GM23338 (cell line): ENCODE results near the gene VTCN1. TPM values are rescaled to one million over a fixed set of nuclear protein-coding genes. Genes with fewer than 3 reads are reported as not detected.

Source experiments
- ATAC-seq: fragments of 200-7000 bp; cut with Tn5 transposase; 3 replicates; pipeline ENCODE4 v1.9.1; 2020
- DNase-seq: peaks from one replicate; pipeline ENCODE4 v3.0.0-alpha.2; 2015; ENCODE audit warnings: low spot score
- H2AFZ ChIP-seq: fragments of 200-600 bp; sonication (generic); 2 replicates; pipeline ENCODE4 v1.8.0; 2016; ENCODE audit warnings: antibody characterized with exemption, mild to moderate bottlenecking, moderate library complexity
- H3F3A ChIP-seq: fragments of 200-600 bp; sonication (generic); replicated peaks from 2 replicates; pipeline ENCODE4 v1.8.0; 2017; ENCODE audit warnings: antibody characterized with exemption, mixed run types, low read depth
- H3K27ac ChIP-seq: fragments of 200-600 bp; sonication (generic); 2 replicates; pipeline ENCODE4 v1.6.1; 2016; ENCODE audit warnings: low read depth
- H3K27me3 ChIP-seq: fragments of 200-600 bp; sonication (generic); 2 replicates; pipeline ENCODE4 v1.8.0; 2016; ENCODE audit warnings: mild to moderate bottlenecking, mixed run types, moderate library complexity; ENCODE audit not compliant: insufficient read depth
- H3K36me3 ChIP-seq: fragments of 200-600 bp; sonication (generic); 2 replicates; pipeline ENCODE4 v1.8.0; 2016; ENCODE audit warnings: mild to moderate bottlenecking; ENCODE audit not compliant: insufficient read depth
- H3K4me1 ChIP-seq: fragments of 200-600 bp; sonication (generic); 2 replicates; pipeline ENCODE4 v1.8.0; 2016; ENCODE audit warnings: mild to moderate bottlenecking, moderate library complexity; ENCODE audit not compliant: insufficient read depth
- H3K4me2 ChIP-seq: fragments of 200-600 bp; sonication (generic); 2 replicates; pipeline ENCODE4 v1.7.1; 2017; ENCODE audit warnings: mixed run types
- H3K4me3 ChIP-seq: fragments of 200-600 bp; sonication (generic); 2 replicates; pipeline ENCODE4 v1.6.1; 2016; ENCODE audit warnings: mixed run types
- H3K79me2 ChIP-seq: fragments of 200-600 bp; sonication (generic); replicated peaks from 2 replicates; pipeline ENCODE4 v1.8.0; 2017; ENCODE audit warnings: mild to moderate bottlenecking; ENCODE audit not compliant: insufficient read depth
- H3K9me2 ChIP-seq: fragments of 200-600 bp; sonication (generic); 2 replicates; pipeline ENCODE4 v1.8.0; 2017; ENCODE audit not compliant: insufficient read depth
- H4K20me1 ChIP-seq: fragments of 200-600 bp; sonication (generic); replicated peaks from 2 replicates; pipeline ENCODE4 v1.8.0; 2017; ENCODE audit warnings: mild to moderate bottlenecking; ENCODE audit not compliant: insufficient read depth
- H3K27ac Mint-ChIP-seq: 2 replicates; pipeline ENCODE4 v1.8.0; 2020; ENCODE audit warnings: inconsistent platforms, mild to moderate bottlenecking, moderate library complexity, mixed read lengths
- H3K27me3 Mint-ChIP-seq: 3 replicates; pipeline ENCODE4 v1.8.0; 2022; ENCODE audit warnings: low read depth, mild to moderate bottlenecking, moderate library complexity, mixed read lengths, inconsistent platforms; ENCODE audit not compliant: insufficient read depth, poor library complexity
- H3K36me3 Mint-ChIP-seq: 3 replicates; pipeline ENCODE4 v1.8.0; 2021; ENCODE audit warnings: low read depth, mild to moderate bottlenecking, inconsistent platforms, moderate library complexity, mixed read lengths
- H3K4me1 Mint-ChIP-seq: 3 replicates; pipeline ENCODE4 v1.8.0; 2020; ENCODE audit warnings: mild to moderate bottlenecking, inconsistent platforms, mixed read lengths
- H3K4me3 Mint-ChIP-seq: 3 replicates; pipeline ENCODE4 v1.8.0; 2021; ENCODE audit warnings: moderate library complexity, mild to moderate bottlenecking, inconsistent platforms, mixed read lengths
- H3K9me3 Mint-ChIP-seq: 3 replicates; pipeline ENCODE4 v1.8.0; 2020; ENCODE audit warnings: moderate library complexity, mild to moderate bottlenecking, inconsistent platforms, mixed read lengths
- CTCF ChIP-seq, 2 experiments: fragments of 200-600 bp in 1 of 2; sonication (generic) in 1 of 2; conservative IDR thresholded peaks; 2 replicates each; pipeline versions ENCODE4 v1.5.1 to v1.6.1; 2016 to 2017; ENCODE audit warnings: antibody characterized with exemption in 2 of 2, low read depth in 2 of 2, mild to moderate bottlenecking in 2 of 2, moderate library complexity in 1 of 2
- ETS1 ChIP-seq: IDR thresholded peaks from 2 replicates; pipeline ENCODE4 v1.6.1; 2016; ENCODE audit warnings: antibody characterized with exemption
- EZH2 ChIP-seq: fragments of 200-600 bp; sonication (generic); IDR thresholded peaks from one replicate; pipeline ENCODE4 v1.8.0; 2017; ENCODE audit warnings: antibody characterized with exemption, mild to moderate bottlenecking, low read depth; ENCODE audit not compliant: unreplicated experiment
- EZH2phosphoT487 ChIP-seq: fragments of 200-600 bp; sonication (generic); IDR thresholded peaks from one replicate; pipeline ENCODE4 v1.8.1; 2018; ENCODE audit warnings: antibody characterized with exemption; ENCODE audit not compliant: unreplicated experiment
- JUNB ChIP-seq: IDR thresholded peaks from one replicate; pipeline ENCODE4 v1.6.1; 2016; ENCODE audit warnings: antibody characterized with exemption; ENCODE audit not compliant: unreplicated experiment
- NANOG ChIP-seq: IDR thresholded peaks from 2 replicates; pipeline ENCODE4 v1.6.1; 2016; ENCODE audit warnings: antibody characterized with exemption, borderline replicate concordance
- POLR2AphosphoS5 ChIP-seq: IDR thresholded peaks from 2 replicates; pipeline ENCODE4 v1.6.1; 2016; ENCODE audit warnings: antibody characterized with exemption, low read depth
- ZNF331 ChIP-seq: fragments of 250-450 bp; sonication (Bioruptor Pico); IDR thresholded peaks from 2 replicates; pipeline ENCODE4 v1.5.0; 2020; ENCODE audit warnings: low read depth, mild to moderate bottlenecking, moderate library complexity
- polyA plus RNA-seq: library from polyadenylated mRNA; unstranded; fragments of >200 nt; fragmentation: Nextera tagmentation; extraction: Ambion mirVana; gene quantifications from 2 replicates; pipeline ENCODE4 v1.2.1, GENCODE V29; 2016
- total RNA-seq: library from RNA; depleted of rRNA; stranded (reverse); fragments of >200 nt; shearing (Covaris generic); gene quantifications from 2 replicates; pipeline ENCODE4 v1.2.3, GENCODE V29; 2014

The VTCN1 gene
- total and polyA plus RNA-seq, 2 experiments from 2014 or later, result not detected

- TF ChIP-seq ETS1 (no peak), CTCF (conservative IDR thresholded peaks at IDR 0.05; ENCODE audit: low read depth in 2 of 2) (no peak), EZH2phosphoT487 (no peak)
Observed at GRCh38 chr1:117114877-117115276, 95.8 kb downstream of the VTCN1 start (continued).

- Histone ChIP-seq H3K4me2 (no peak overlapping the region), H3K27me3 (no peaks in the 10 kb centered on the region), H3K4me3 (no peak overlapping the region), H4K20me1 (no peaks in the 10 kb centered on the region), H3K79me2 (no peaks in the 10 kb centered on the region), H2AFZ (no peak overlapping the region), H3K27ac (no peak overlapping the region), H3K9me2 (no peaks in the 10 kb centered on the region), H3K36me3 (peaks cover 27% of the 10 kb centered on the region), H3K4me1 (peaks cover 7% of the 10 kb centered on the region), H3F3A (0 out of 2 replicates have a peak, but pooled peaks cover 3% of the 10 kb centered on the region)
- peaks cover 64% of the 10 kb centered on the region for H3K36me3 Mint-ChIP-seq
- no peak overlapping the region for H3K27ac Mint-ChIP-seq
- peaks cover 10% of the 10 kb centered on the region for H3K4me1 Mint-ChIP-seq
- no peak for DNase-seq
- H3K4me3 Mint-ChIP-seq, result no peak overlapping the region
- TF ChIP-seq POLR2AphosphoS5 (peak; percentile 28; the same call in 1 of the 2 replicates), CTCF (conservative IDR thresholded peaks at IDR 0.05; ENCODE audit: low read depth in 2 of 2) (no peak)
- peaks cover 12% of the 10 kb centered on the region for H3K27me3 Mint-ChIP-seq
- ATAC-seq, result peak; percentile 24; the same call in 1 of the 3 replicates
- H3K9me3 Mint-ChIP-seq, result no peaks in the 10 kb centered on the region
Observed at GRCh38 chr1:117113199-117113598, 97.5 kb downstream of the VTCN1 start.

- Histone ChIP-seq H3K79me2 (no peaks in the 10 kb centered on the region), H3K4me2 (peak overlapping the region; percentile 59), H3K4me3 (no peak overlapping the region), H3K4me1 (peaks cover 7% of the 10 kb centered on the region), H4K20me1 (no peaks in the 10 kb centered on the region), H3F3A (0 out of 2 replicates have a peak, but pooled peaks cover 3% of the 10 kb centered on the region), H3K9me2 (no peaks in the 10 kb centered on the region), H2AFZ (no peak overlapping the region), H3K36me3 (peaks cover 27% of the 10 kb centered on the region), H3K27ac (no peak overlapping the region), H3K27me3 (no peaks in the 10 kb centered on the region)
- Mint-ChIP-seq H3K27ac (peak overlapping the region; percentile 55), H3K4me3 (no peak overlapping the region; the same call in 2 of the 3 replicates), H3K9me3 (no peaks in the 10 kb centered on the region), H3K27me3 (peaks cover 12% of the 10 kb centered on the region), H3K36me3 (peaks cover 64% of the 10 kb centered on the region), H3K4me1 (peaks cover 10% of the 10 kb centered on the region)
- ATAC-seq (peak; percentile 36), DNase-seq (no peak)
- TF ChIP-seq ETS1, result no peak
- no peak for TF ChIP-seq NANOG
- no peak for TF ChIP-seq ZNF331 (CRISPR knock-in tag)
- TF ChIP-seq JUNB, result no peak
- no peak for TF ChIP-seq EZH2
- peak; percentile 26 to 47; a peak in 2 of 4 replicates for TF ChIP-seq CTCF (conservative IDR thresholded peaks at IDR 0.05; ENCODE audit: low read depth in 2 of 2)
- TF ChIP-seq EZH2phosphoT487, result no peak
Observed at GRCh38 chr1:117112047-117112717, 98.5 kb downstream of the VTCN1 start.
